Astrocyte of the spinal cord (primary cell): ENCODE results near the gene FHL2.

Experiments
- DNase-seq: peaks from one replicate; pipeline ENCODE4 v3.0.0; 2011; ENCODE audit warnings: low read depth, low spot score
- H3K4me3 ChIP-seq: 2 replicates; pipeline ENCODE4 v1.5.1; 2011; ENCODE audit warnings: low read depth, mild to moderate bottlenecking, low read length, moderate library complexity
- CTCF ChIP-seq: IDR thresholded peaks from 2 replicates; pipeline ENCODE4 v1.5.1; 2012; ENCODE audit warnings: low read depth, mild to moderate bottlenecking, low read length, inconsistent platforms
- in situ Hi-C: cut with HindIII; loops from 2 replicates; pipeline ENCODE4 v1.10.0; 2017; ENCODE audit warnings: low sequenced_read_pairs

Gene FHL2

DNA sequence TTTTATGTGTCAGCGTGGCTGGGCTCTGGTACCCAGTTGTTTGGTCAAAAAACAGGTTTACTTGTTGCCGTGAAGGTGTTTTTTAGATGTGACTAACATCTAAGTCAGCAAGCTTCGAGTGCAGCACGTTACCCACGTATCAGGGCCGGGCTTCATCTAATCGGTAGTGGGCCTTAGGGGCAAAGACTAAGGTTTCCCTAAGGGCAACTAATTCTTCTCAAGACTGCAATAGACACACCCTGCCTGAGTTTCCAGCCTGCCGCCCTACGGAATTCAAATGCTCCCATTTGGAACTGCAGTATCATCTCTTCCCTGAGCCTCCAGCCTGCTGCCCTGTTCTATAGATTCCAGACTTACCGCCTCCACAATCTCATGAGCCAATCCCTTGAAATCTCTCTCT lies 27.7 kb downstream of the FHL2 start:
- no peak overlapping the region for H3K4me3 ChIP-seq
- in situ Hi-C loops, result no loop called here
- no peak for TF ChIP-seq CTCF
- no peak for DNase-seq

- DNase-seq, result peak; percentile 81
- in situ Hi-C loops, result no loop called here
- TF ChIP-seq CTCF, result peak; percentile 79
- no peak overlapping the region for H3K4me3 ChIP-seq
These were observed 28.8 kb downstream of the FHL2 start for GRCh38 chr2:105369777-105370690.

DNA sequence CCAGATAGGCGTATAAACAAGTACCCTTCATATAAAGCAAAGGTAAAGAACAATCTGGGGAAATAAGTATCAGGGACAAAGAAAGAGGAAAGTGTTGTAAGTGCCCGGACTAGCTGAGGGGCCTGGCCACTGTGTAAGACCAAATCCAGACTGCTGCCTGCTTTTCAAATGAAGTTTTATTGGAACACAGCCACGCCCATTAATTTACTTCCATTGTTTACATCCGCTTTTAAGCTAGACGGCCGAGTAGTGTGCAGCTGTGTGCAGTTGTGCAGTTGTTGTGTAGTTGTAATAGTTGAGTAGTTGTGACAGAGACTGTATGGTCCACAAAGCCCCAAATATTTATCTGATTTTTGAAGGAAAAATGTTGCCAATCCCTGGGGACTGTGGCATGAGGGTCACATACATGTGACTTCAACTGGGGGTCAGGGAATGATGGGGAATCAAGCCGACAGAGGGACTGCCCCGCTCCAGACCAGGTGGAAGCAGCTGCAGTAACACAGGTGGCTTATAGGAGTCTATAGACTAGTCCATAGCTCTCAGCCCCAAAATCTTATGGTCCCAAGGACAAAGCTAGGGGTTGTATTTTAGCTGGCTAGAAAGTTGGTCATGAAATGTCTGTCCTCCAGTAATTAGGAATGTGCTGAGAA lies 30.0 kb downstream of the FHL2 start:
- H3K4me3 ChIP-seq, result no peak overlapping the region
- no peak for TF ChIP-seq CTCF
- in situ Hi-C loops, result no loop called here
- DNase-seq, result no peak

DNA sequence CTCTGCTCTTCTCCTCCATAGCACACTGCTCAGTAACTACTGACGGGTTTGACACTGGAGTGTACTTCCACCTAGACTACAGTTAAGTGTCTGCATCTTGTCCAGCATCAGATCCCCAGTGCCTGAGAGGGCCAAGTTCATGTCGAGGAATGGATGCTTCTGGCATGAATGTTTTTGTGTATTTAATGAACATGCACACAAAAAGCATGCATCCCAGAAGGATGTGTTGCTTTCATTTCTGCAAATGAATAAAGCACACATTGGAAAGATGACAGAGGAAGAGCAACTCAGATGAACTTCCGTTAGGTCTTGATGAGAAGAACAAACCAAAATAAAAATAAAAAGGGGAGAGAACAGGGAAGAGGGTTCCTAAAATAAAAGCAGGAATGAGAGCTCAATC lies 33.6 kb downstream of the FHL2 start:
- no peak for TF ChIP-seq CTCF
- in situ Hi-C loops, result no loop called here
- no peak overlapping the region for H3K4me3 ChIP-seq
- no peak for DNase-seq

DNA sequence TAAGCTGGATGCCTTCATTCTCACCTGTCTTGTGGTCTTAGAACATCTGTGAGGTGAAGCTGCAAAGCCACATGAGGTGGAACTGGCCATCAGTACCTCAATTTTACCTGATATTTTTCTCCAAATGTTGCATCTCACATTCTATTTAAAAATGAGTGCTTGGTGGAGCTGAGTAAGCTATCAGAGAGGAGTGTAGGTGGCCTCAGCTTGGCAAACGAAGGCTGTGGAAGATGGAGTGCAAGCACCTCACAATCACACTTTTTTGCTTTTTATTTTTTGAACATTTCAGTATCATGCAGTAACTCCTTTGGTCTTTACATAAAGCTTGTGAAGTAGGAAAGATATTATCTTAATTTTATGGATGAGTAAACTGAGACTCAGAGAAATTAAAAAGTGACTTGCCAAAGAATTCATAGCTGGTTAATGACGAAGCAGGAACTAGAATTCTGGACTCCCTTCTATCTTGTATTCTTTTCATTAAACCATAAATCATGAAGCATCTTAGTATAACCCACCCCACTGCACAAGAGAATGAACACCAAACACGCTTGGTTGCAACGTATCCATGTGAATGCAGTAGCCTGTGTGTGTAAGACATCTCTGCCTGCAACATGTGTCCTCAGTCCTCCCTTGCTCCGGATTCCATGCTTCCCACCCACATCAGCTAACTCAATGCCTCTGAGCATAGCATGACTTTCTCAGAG lies 34.3 kb downstream of the FHL2 start:
- no peak overlapping the region for H3K4me3 ChIP-seq
- in situ Hi-C loops, result no loop called here
- no peak for DNase-seq
- no peak for TF ChIP-seq CTCF

- in situ Hi-C loops, result no loop called here
- DNase-seq, result no peak
- H3K4me3 ChIP-seq, result no peak overlapping the region
- TF ChIP-seq CTCF, result no peak
These were observed 35.8 kb downstream of the FHL2 start for GRCh38 chr2:105362862-105363591.
